GM23338 (cell line): ENCODE measurements around the gene LDHD. TPM values are rescaled to one million over a fixed set of nuclear protein-coding genes. Genes with fewer than 3 reads are reported as not detected.
A peak's percentile ranks its signal among the peaks of the same experiment; 100 is the strongest.

Experiments
- ATAC-seq: fragments of 200-7000 bp; cut with Tn5 transposase; 3 replicates; pipeline ENCODE4 v1.9.1; 2020
- DNase-seq: peaks from one replicate; pipeline ENCODE4 v3.0.0-alpha.2; 2015; ENCODE audit warnings: low spot score
- H2AFZ ChIP-seq: fragments of 200-600 bp; sonication (generic); 2 replicates; pipeline ENCODE4 v1.8.0; 2016; ENCODE audit warnings: antibody characterized with exemption, mild to moderate bottlenecking, moderate library complexity
- H3F3A ChIP-seq: fragments of 200-600 bp; sonication (generic); replicated peaks from 2 replicates; pipeline ENCODE4 v1.8.0; 2017; ENCODE audit warnings: antibody characterized with exemption, mixed run types, low read depth
- H3K27ac ChIP-seq: fragments of 200-600 bp; sonication (generic); 2 replicates; pipeline ENCODE4 v1.6.1; 2016; ENCODE audit warnings: low read depth
- H3K27me3 ChIP-seq: fragments of 200-600 bp; sonication (generic); 2 replicates; pipeline ENCODE4 v1.8.0; 2016; ENCODE audit warnings: mild to moderate bottlenecking, mixed run types, moderate library complexity; ENCODE audit not compliant: insufficient read depth
- H3K36me3 ChIP-seq: fragments of 200-600 bp; sonication (generic); 2 replicates; pipeline ENCODE4 v1.8.0; 2016; ENCODE audit warnings: mild to moderate bottlenecking; ENCODE audit not compliant: insufficient read depth
- H3K4me1 ChIP-seq: fragments of 200-600 bp; sonication (generic); 2 replicates; pipeline ENCODE4 v1.8.0; 2016; ENCODE audit warnings: mild to moderate bottlenecking, moderate library complexity; ENCODE audit not compliant: insufficient read depth
- H3K4me2 ChIP-seq: fragments of 200-600 bp; sonication (generic); 2 replicates; pipeline ENCODE4 v1.7.1; 2017; ENCODE audit warnings: mixed run types
- H3K4me3 ChIP-seq: fragments of 200-600 bp; sonication (generic); 2 replicates; pipeline ENCODE4 v1.6.1; 2016; ENCODE audit warnings: mixed run types
- H3K79me2 ChIP-seq: fragments of 200-600 bp; sonication (generic); replicated peaks from 2 replicates; pipeline ENCODE4 v1.8.0; 2017; ENCODE audit warnings: mild to moderate bottlenecking; ENCODE audit not compliant: insufficient read depth
- H3K9me2 ChIP-seq: fragments of 200-600 bp; sonication (generic); 2 replicates; pipeline ENCODE4 v1.8.0; 2017; ENCODE audit not compliant: insufficient read depth
- H4K20me1 ChIP-seq: fragments of 200-600 bp; sonication (generic); replicated peaks from 2 replicates; pipeline ENCODE4 v1.8.0; 2017; ENCODE audit warnings: mild to moderate bottlenecking; ENCODE audit not compliant: insufficient read depth
- H3K27ac Mint-ChIP-seq: 2 replicates; pipeline ENCODE4 v1.8.0; 2020; ENCODE audit warnings: inconsistent platforms, mild to moderate bottlenecking, moderate library complexity, mixed read lengths
- H3K27me3 Mint-ChIP-seq: 3 replicates; pipeline ENCODE4 v1.8.0; 2022; ENCODE audit warnings: low read depth, mild to moderate bottlenecking, moderate library complexity, mixed read lengths, inconsistent platforms; ENCODE audit not compliant: insufficient read depth, poor library complexity
- H3K36me3 Mint-ChIP-seq: 3 replicates; pipeline ENCODE4 v1.8.0; 2021; ENCODE audit warnings: low read depth, mild to moderate bottlenecking, inconsistent platforms, moderate library complexity, mixed read lengths
- H3K4me1 Mint-ChIP-seq: 3 replicates; pipeline ENCODE4 v1.8.0; 2020; ENCODE audit warnings: mild to moderate bottlenecking, inconsistent platforms, mixed read lengths
- H3K4me3 Mint-ChIP-seq: 3 replicates; pipeline ENCODE4 v1.8.0; 2021; ENCODE audit warnings: moderate library complexity, mild to moderate bottlenecking, inconsistent platforms, mixed read lengths
- H3K9me3 Mint-ChIP-seq: 3 replicates; pipeline ENCODE4 v1.8.0; 2020; ENCODE audit warnings: moderate library complexity, mild to moderate bottlenecking, inconsistent platforms, mixed read lengths
- EZH2 ChIP-seq: fragments of 200-600 bp; sonication (generic); IDR thresholded peaks from one replicate; pipeline ENCODE4 v1.8.0; 2017; ENCODE audit warnings: antibody characterized with exemption, mild to moderate bottlenecking, low read depth; ENCODE audit not compliant: unreplicated experiment
- JUNB ChIP-seq: IDR thresholded peaks from one replicate; pipeline ENCODE4 v1.6.1; 2016; ENCODE audit warnings: antibody characterized with exemption; ENCODE audit not compliant: unreplicated experiment
- NANOG ChIP-seq: IDR thresholded peaks from 2 replicates; pipeline ENCODE4 v1.6.1; 2016; ENCODE audit warnings: antibody characterized with exemption, borderline replicate concordance
- POLR2AphosphoS5 ChIP-seq: IDR thresholded peaks from 2 replicates; pipeline ENCODE4 v1.6.1; 2016; ENCODE audit warnings: antibody characterized with exemption, low read depth
- ZNF114 ChIP-seq: fragments of 250-450 bp; sonication (Bioruptor Pico); IDR thresholded peaks from 2 replicates; pipeline ENCODE4 v1.5.0; 2020; ENCODE audit warnings: mild to moderate bottlenecking, moderate library complexity
- polyA plus RNA-seq: library from polyadenylated mRNA; unstranded; fragments of >200 nt; fragmentation: Nextera tagmentation; extraction: Ambion mirVana; gene quantifications from 2 replicates; pipeline ENCODE4 v1.2.1, GENCODE V29; 2016
- total RNA-seq: library from RNA; depleted of rRNA; stranded (reverse); fragments of >200 nt; shearing (Covaris generic); gene quantifications from 2 replicates; pipeline ENCODE4 v1.2.3, GENCODE V29; 2014
- TF ChIP-seq, protein P1 (sequence below), 2 experiments: fragments of 200-600 bp in 1 of 2; sonication (generic) in 1 of 2; conservative IDR thresholded peaks; 2 replicates each; pipeline versions ENCODE4 v1.5.1 to v1.6.1; 2016 to 2017; ENCODE audit warnings: antibody characterized with exemption in 2 of 2, low read depth in 2 of 2, mild to moderate bottlenecking in 2 of 2, moderate library complexity in 1 of 2

The LDHD gene
- total and polyA plus RNA-seq, 2 experiments from 2014 or later: 5.0 to 7.7 TPM

GRCh38 chr16:75114946-75115825, 1.4 kb downstream of the LDHD start:
- Histone ChIP-seq H3K4me3 (no peak overlapping the region), H3K4me1 (peaks cover 51% of the 10 kb centered on the region), H3K36me3 (no peaks in the 10 kb centered on the region), H3K27me3 (no peaks in the 10 kb centered on the region), H3K79me2 (no peaks in the 10 kb centered on the region), H2AFZ (no peak overlapping the region), H3K4me2 (peak overlapping the region; percentile 73), H3K27ac (no peak overlapping the region), H4K20me1 (no peaks in the 10 kb centered on the region), H3K9me2 (no peaks in the 10 kb centered on the region), H3F3A (peaks cover 7% of the 10 kb centered on the region)
- Mint-ChIP-seq H3K36me3 (peaks cover 9% of the 10 kb centered on the region), H3K9me3 (peaks cover 16% of the 10 kb centered on the region), H3K27ac (no peak overlapping the region), H3K27me3 (peaks cover 23% of the 10 kb centered on the region), H3K4me1 (peaks cover 54% of the 10 kb centered on the region), H3K4me3 (no peak overlapping the region)
- no peak for ATAC-seq
- DNase-seq: no peak
- TF ChIP-seq POLR2AphosphoS5 (no peak), ZNF114 (CRISPR knock-in tag) (no peak), EZH2 (no peak), NANOG (no peak)
- TF ChIP-seq, protein P1, sequence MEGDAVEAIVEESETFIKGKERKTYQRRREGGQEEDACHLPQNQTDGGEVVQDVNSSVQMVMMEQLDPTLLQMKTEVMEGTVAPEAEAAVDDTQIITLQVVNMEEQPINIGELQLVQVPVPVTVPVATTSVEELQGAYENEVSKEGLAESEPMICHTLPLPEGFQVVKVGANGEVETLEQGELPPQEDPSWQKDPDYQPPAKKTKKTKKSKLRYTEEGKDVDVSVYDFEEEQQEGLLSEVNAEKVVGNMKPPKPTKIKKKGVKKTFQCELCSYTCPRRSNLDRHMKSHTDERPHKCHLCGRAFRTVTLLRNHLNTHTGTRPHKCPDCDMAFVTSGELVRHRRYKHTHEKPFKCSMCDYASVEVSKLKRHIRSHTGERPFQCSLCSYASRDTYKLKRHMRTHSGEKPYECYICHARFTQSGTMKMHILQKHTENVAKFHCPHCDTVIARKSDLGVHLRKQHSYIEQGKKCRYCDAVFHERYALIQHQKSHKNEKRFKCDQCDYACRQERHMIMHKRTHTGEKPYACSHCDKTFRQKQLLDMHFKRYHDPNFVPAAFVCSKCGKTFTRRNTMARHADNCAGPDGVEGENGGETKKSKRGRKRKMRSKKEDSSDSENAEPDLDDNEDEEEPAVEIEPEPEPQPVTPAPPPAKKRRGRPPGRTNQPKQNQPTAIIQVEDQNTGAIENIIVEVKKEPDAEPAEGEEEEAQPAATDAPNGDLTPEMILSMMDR (conservative IDR thresholded peaks at IDR 0.05; ENCODE audit: low read depth in 2 of 2): no peak

- ATAC-seq (no peak), DNase-seq (no peak)
- Histone ChIP-seq H3K27ac (no peak overlapping the region), H4K20me1 (no peaks in the 10 kb centered on the region), H3K79me2 (no peaks in the 10 kb centered on the region), H3F3A (peaks cover 14% of the 10 kb centered on the region), H3K27me3 (no peaks in the 10 kb centered on the region), H3K4me3 (no peak overlapping the region), H3K4me1 (peaks cover 50% of the 10 kb centered on the region), H3K9me2 (no peaks in the 10 kb centered on the region), H3K36me3 (no peaks in the 10 kb centered on the region), H2AFZ (no peak overlapping the region), H3K4me2 (no peak overlapping the region)
- Mint-ChIP-seq H3K27me3 (peaks cover 23% of the 10 kb centered on the region), H3K27ac (no peak overlapping the region), H3K4me3 (no peak overlapping the region), H3K36me3 (peaks cover 8% of the 10 kb centered on the region; the same call in 2 of the 3 replicates), H3K9me3 (peaks cover 13% of the 10 kb centered on the region), H3K4me1 (peaks cover 56% of the 10 kb centered on the region)
- TF ChIP-seq, protein P1 (conservative IDR thresholded peaks at IDR 0.05; ENCODE audit: low read depth in 2 of 2): peak in 1 of 2 experiments; percentile 19; a peak in 1 of 4 replicates
- TF ChIP-seq POLR2AphosphoS5 (no peak), JUNB (no peak)
Observed at GRCh38 chr16:75114179-75114945, 2.2 kb downstream of the LDHD start.
